H1 (cell line): ENCODE data around the gene HIVEP3. TPM values are rescaled to one million over a fixed set of nuclear protein-coding genes. Genes with fewer than 3 reads are reported as not detected.

ENCODE experiments used
- CTCF ChIA-PET: fragments of 300-600 bp; sonication (Branson Sonifier 250); formaldehyde crosslinking; loops from one replicate; lab custom pipeline; 2021; ENCODE audit not compliant: partially characterized antibody; lab: Charles Lee
- POLR2A ChIA-PET: fragments of 300-600 bp; sonication (Branson Sonifier 250); formaldehyde crosslinking; loops from one replicate; lab custom pipeline; 2021; ENCODE audit warnings: inconsistent platforms; ENCODE audit not compliant: partially characterized antibody; lab: Charles Lee
- DNase-seq, 2 experiments: peaks; one replicate each; pipeline versions ENCODE4 v3.0.0 to v3.0.0-alpha.2; 2010 to 2022; ENCODE audit warnings: low spot score in 2 of 2, low read depth in 1 of 2, mixed read lengths in 1 of 2
- FAIRE-seq: peaks from 2 replicates; lab custom pipeline; 2011; peaks lifted over from hg19 to GRCh38; lab: Jason Lieb, UNC
- H2AFZ ChIP-seq: 2 replicates; pipeline ENCODE4 v1.8.1; 2012; ENCODE audit warnings: low read length, inconsistent platforms
- H2AK5ac ChIP-seq: 2 replicates; pipeline ENCODE4 v1.6.1; 2013; ENCODE audit warnings: low read depth, low read length
- H2BK120ac ChIP-seq: replicated peaks from 2 replicates; pipeline ENCODE3; 2013; ENCODE audit warnings: low read depth, low read length, inconsistent platforms
- H2BK12ac ChIP-seq: 2 replicates; pipeline ENCODE4 v1.6.1; 2013; ENCODE audit warnings: low read depth, low read length
- H2BK15ac ChIP-seq: 2 replicates; pipeline ENCODE4 v1.6.1; 2013; ENCODE audit warnings: low read length
- H2BK20ac ChIP-seq: 2 replicates; pipeline ENCODE4 v1.6.1; 2013; ENCODE audit warnings: low read length
- H2BK5ac ChIP-seq: 2 replicates; pipeline ENCODE4 v1.6.1; 2013; ENCODE audit warnings: low read depth, low read length
- H3K14ac ChIP-seq: 2 replicates; pipeline ENCODE4 v1.6.1; 2013; ENCODE audit warnings: inconsistent platforms; ENCODE audit not compliant: insufficient read length
- H3K18ac ChIP-seq: 2 replicates; pipeline ENCODE4 v1.6.1; 2013; ENCODE audit warnings: low read length; ENCODE audit errors: extremely low read depth
- H3K23ac ChIP-seq: 2 replicates; pipeline ENCODE4 v1.6.1; 2013; ENCODE audit warnings: inconsistent platforms; ENCODE audit not compliant: insufficient read length
- H3K23me2 ChIP-seq: 2 replicates; pipeline ENCODE4 v1.6.1; 2013; ENCODE audit warnings: low read depth, low read length
- H3K27ac ChIP-seq: 2 replicates; pipeline ENCODE4 v1.6.1; 2011; ENCODE audit warnings: low read depth, low read length, inconsistent platforms
- H3K27me3 ChIP-seq, 4 experiments: replicated peaks in 1 of 4; 1 replicate in 1 of 4; 2 replicates in 3 of 4; pipeline versions ENCODE4 v1.6.1 to v1.8.1; 2011 to 2013; ENCODE audit warnings: low read length in 3 of 4, mild to moderate bottlenecking in 3 of 4, inconsistent platforms in 2 of 4, mixed read lengths in 2 of 4, moderate library complexity in 1 of 4; ENCODE audit not compliant: control insufficient read depth in 3 of 4, insufficient read depth in 3 of 4; ENCODE audit errors: extremely low read depth in 1 of 4
- H3K36me3 ChIP-seq, 4 experiments: 2 replicates each; pipeline versions ENCODE4 v1.6.1 to v1.8.1; 2011 to 2013; ENCODE audit warnings: mild to moderate bottlenecking in 4 of 4, low read length in 3 of 4, moderate library complexity in 2 of 4, control low read depth in 1 of 4, inconsistent platforms in 1 of 4; ENCODE audit not compliant: insufficient read depth in 4 of 4, control insufficient read depth in 2 of 4
- H3K4ac ChIP-seq: replicated peaks from 2 replicates; pipeline ENCODE3; 2013; ENCODE audit warnings: low read length, low read depth, mixed read lengths, inconsistent platforms; ENCODE audit not compliant: insufficient read length
- H3K4me1 ChIP-seq, 4 experiments: replicated peaks in 1 of 4; 1 replicate in 1 of 4; 2 replicates in 3 of 4; pipeline versions ENCODE4 v1.6.1 to v1.8.1; 2011 to 2013; ENCODE audit warnings: low read length in 3 of 4, inconsistent platforms in 2 of 4, mixed read lengths in 1 of 4; ENCODE audit not compliant: insufficient read depth in 4 of 4, control insufficient read depth in 3 of 4
- H3K4me2 ChIP-seq, 2 experiments: 2 replicates each; pipeline versions ENCODE4 v1.6.1 to v1.8.1; 2011 to 2013; ENCODE audit warnings: low read depth in 2 of 2, low read length in 2 of 2, control low read depth in 1 of 2, inconsistent platforms in 1 of 2, mild to moderate bottlenecking in 1 of 2; ENCODE audit not compliant: insufficient read depth in 1 of 2
- H3K4me3 ChIP-seq, 4 experiments: fragments of 200-600, 300-600 bp in 1 of 4; sonication (generic), shearing (Covaris generic), sonication (Bioruptor Twin) in 1 of 4; 2 replicates each; pipeline versions ENCODE4 v1.5.1 to v1.8.1; 2011 to 2016; ENCODE audit warnings: low read length in 4 of 4, low read depth in 3 of 4, control low read depth in 2 of 4, inconsistent platforms in 2 of 4, mild to moderate bottlenecking in 2 of 4, mixed read lengths in 1 of 4, moderate library complexity in 1 of 4; ENCODE audit not compliant: insufficient read depth in 2 of 4; ENCODE audit errors: extremely low read depth in 1 of 4
- H3K56ac ChIP-seq: replicated peaks from 2 replicates; pipeline ENCODE3; 2013; ENCODE audit warnings: low read depth, mild to moderate bottlenecking, mixed read lengths, low read length, inconsistent platforms; ENCODE audit not compliant: insufficient read length
- H3K79me1 ChIP-seq: 2 replicates; pipeline ENCODE4 v1.6.1; 2013; ENCODE audit warnings: low read depth, low read length, control low read depth
- H3K79me2 ChIP-seq, 2 experiments: 2 replicates each; pipeline versions ENCODE4 v1.6.1 to v1.8.1; 2012 to 2013; ENCODE audit warnings: low read length in 2 of 2, mild to moderate bottlenecking in 2 of 2, inconsistent platforms in 1 of 2; ENCODE audit not compliant: insufficient read depth in 2 of 2, control insufficient read depth in 1 of 2
- H3K9ac ChIP-seq, 4 experiments: replicated peaks in 1 of 4; 1 replicate in 1 of 4; 2 replicates in 3 of 4; pipeline versions ENCODE4 v1.6.1 to v1.8.1; 2011 to 2013; ENCODE audit warnings: low read depth in 3 of 4, low read length in 3 of 4, control low read depth in 2 of 4, mild to moderate bottlenecking in 2 of 4, moderate library complexity in 2 of 4, inconsistent platforms in 1 of 4; ENCODE audit errors: extremely low read depth in 1 of 4
- H3K9me3 ChIP-seq, 2 experiments: 2 replicates each; pipeline versions ENCODE4 v1.6.1 to v1.8.1; 2012 to 2013; ENCODE audit warnings: mild to moderate bottlenecking in 2 of 2, moderate library complexity in 2 of 2, control low read depth in 1 of 2, inconsistent platforms in 1 of 2, low read depth in 1 of 2, low read length in 1 of 2, mixed read lengths in 1 of 2; ENCODE audit not compliant: insufficient read depth in 2 of 2
- H4K20me1 ChIP-seq, 2 experiments: replicated peaks in 1 of 2; 2 replicates each; pipeline versions ENCODE3 to v1.8.1; 2011 to 2013; ENCODE audit warnings: inconsistent platforms in 2 of 2, low read length in 2 of 2, mild to moderate bottlenecking in 1 of 2; ENCODE audit not compliant: insufficient read depth in 2 of 2, control insufficient read depth in 1 of 2
- H4K5ac ChIP-seq: 2 replicates; pipeline ENCODE4 v1.6.1; 2013; ENCODE audit warnings: low read length, low read depth, mixed read lengths, inconsistent platforms; ENCODE audit not compliant: insufficient read length
- H4K8ac ChIP-seq: 2 replicates; pipeline ENCODE4 v1.8.0; 2013; ENCODE audit warnings: mild to moderate bottlenecking, moderate library complexity, low read length, inconsistent platforms; ENCODE audit not compliant: insufficient read depth; ENCODE audit errors: extremely low read depth
- H4K91ac ChIP-seq: replicated peaks from 2 replicates; pipeline ENCODE3; 2013; ENCODE audit warnings: low read length, mixed read lengths, inconsistent platforms; ENCODE audit not compliant: insufficient read length
- BRCA1 ChIP-seq: IDR thresholded peaks from 2 replicates; pipeline ENCODE4 v1.6.1; 2012; ENCODE audit warnings: low read depth, low read length, improper control_type of control experiment
- EP300 ChIP-seq, 2 experiments: IDR thresholded peaks; 1 replicate in 1 of 2; 2 replicates in 1 of 2; pipeline ENCODE4 v1.6.1; 2011 to 2012; ENCODE audit warnings: low read depth in 2 of 2, low read length in 2 of 2, mild to moderate bottlenecking in 2 of 2, borderline replicate concordance in 1 of 2, inconsistent platforms in 1 of 2, moderate library complexity in 1 of 2
- KDM4A ChIP-seq: IDR thresholded peaks from one replicate; pipeline ENCODE4 v1.7.1; 2012; ENCODE audit warnings: low read depth, mild to moderate bottlenecking, moderate library complexity, low read length, inconsistent platforms; ENCODE audit not compliant: severe bottlenecking
- MAX ChIP-seq: IDR thresholded peaks from 2 replicates; pipeline ENCODE4 v1.6.1; 2012; ENCODE audit warnings: inconsistent platforms
- RAD21 ChIP-seq, 2 experiments: IDR thresholded peaks in 1 of 2; conservative IDR thresholded peaks in 1 of 2; 2 replicates each; pipeline ENCODE4 v1.6.1; 2011; ENCODE audit warnings: low read depth in 2 of 2, low read length in 2 of 2, improper control_type of control experiment in 1 of 2, inconsistent platforms in 1 of 2, mild to moderate bottlenecking in 1 of 2, moderate library complexity in 1 of 2
- RFX5 ChIP-seq: IDR thresholded peaks from 2 replicates; pipeline ENCODE4 v1.6.1; 2011; ENCODE audit warnings: low read depth, low read length, improper control_type of control experiment, borderline replicate concordance
- TAF7 ChIP-seq: optimal IDR thresholded peaks from 2 replicates; pipeline ENCODE3; 2011; ENCODE audit warnings: low read depth, mild to moderate bottlenecking, inconsistent platforms, low read length, moderate library complexity, borderline replicate concordance
- TCF12 ChIP-seq: IDR thresholded peaks from 2 replicates; pipeline ENCODE4 v1.6.1; 2011; ENCODE audit warnings: low read depth, mild to moderate bottlenecking, low read length
- WGBS, 2 experiments: shearing (Covaris generic) in 1 of 2; methylation state at CpG; one replicate each; pipeline versions ENCODE4 v1.1.6 to v1.1.7; 2013 to 2015; ENCODE audit warnings: low lambda C conversion rate in 2 of 2, mixed read lengths in 2 of 2, inconsistent platforms in 1 of 2, low coverage in 1 of 2, missing lambda C conversion rate in 1 of 2; ENCODE audit not compliant: insufficient replicate concordance in 2 of 2, insufficient coverage in 1 of 2, insufficient read length in 1 of 2; ENCODE audit errors: extremely low coverage in 1 of 2, missing lambda C conversion rate in 1 of 2; 5-methylcytosine and 5-hydroxymethylcytosine counted together
- polyA plus RNA-seq, 7 experiments: library from polyadenylated mRNA; depleted of rRNA in 3 of 7; stranded (reverse) in 5 of 7; unstranded in 2 of 7; fragments of >200 nt in 5 of 7; fragments of 200-250 nt in 2 of 7; gene quantifications; 1 replicate in 5 of 7; 2 replicates in 1 of 7; 4 replicates in 1 of 7; pipeline versions ENCODE4 v1.2.1 to v1.2.3, GENCODE V29; 2011 to 2013; ENCODE audit warnings: missing spikeins in 2 of 7, mixed read lengths in 2 of 7
- total RNA-seq: library from RNA; stranded (reverse); fragmentation: NEBNext Ultra II Directional; extraction: Animal tissue kit (Norgen Biotek cat#: 25700); gene quantifications from 2 replicates; pipeline ENCODE4 v1.2.1, GENCODE V29; 2021

HIVEP3 gene
- total and polyA plus RNA-seq, 2 of the 8 experiments (the other 6 are each of a cell fraction or from before 2014, with no cell fraction given), result 0.24 to 0.69 TPM

- Histone ChIP-seq H2BK15ac (no peak overlapping the region), H2BK5ac (no peak overlapping the region), H2BK12ac (no peak overlapping the region), H3K27me3 (no peaks in the 10 kb centered on the region), H3K9ac (no peak overlapping the region), H3K18ac (no peak overlapping the region), H3K14ac (no peak overlapping the region), H4K20me1 (no peaks in the 10 kb centered on the region), H3K79me2 (no peaks in the 10 kb centered on the region), H3K36me3 (no peaks in the 10 kb centered on the region), H3K4ac (no peak overlapping the region), H3K56ac (no peak overlapping the region), H2AFZ (no peak overlapping the region), H3K27ac (no peak overlapping the region), H2BK120ac (no peak overlapping the region), H4K8ac (no peak overlapping the region), H4K5ac (no peak overlapping the region), H3K9me3 (no peaks in the 10 kb centered on the region), H4K91ac (no peak overlapping the region), H3K4me1 (no peaks in the 10 kb centered on the region), H3K23ac (no peak overlapping the region), H3K79me1 (no peaks in the 10 kb centered on the region), H3K4me3 (no peak overlapping the region), H3K23me2 (no peaks in the 10 kb centered on the region), H2BK20ac (no peak overlapping the region), H2AK5ac (no peak overlapping the region), H3K4me2 (no peak overlapping the region)
- CTCF ChIA-PET, result interaction anchor here (1.1 to 1.9 kb wide), 3 partner anchors 16 to 343 kb away, joined by 3 to 4 read pairs (median 3); no protein-coding TSS in a partner anchor
- TF ChIP-seq MAX (no peak), TCF12 (no peak), KDM4A (no peak), TAF7 (no peak), RAD21 (IDR thresholded peaks at IDR 0.05 in 1 of 2, conservative IDR thresholded peaks at IDR 0.05 in 1 of 2; ENCODE audit: low read depth in 2 of 2, low read length in 2 of 2) (no peak), RFX5 (no peak), EP300 (IDR thresholded peaks at IDR 0.05; ENCODE audit: borderline replicate concordance in 1 of 2, low read depth in 2 of 2, low read length in 2 of 2) (no peak), BRCA1 (no peak)
- no peak for FAIRE-seq
- 89% methylated on average over 5 of the region's 5 CpGs; no CpG with 5 or more reads in 1 of the 2 experiments for WGBS, 2 experiments
- DNase-seq, result no peak
- POLR2A ChIA-PET, result interaction anchor here (1.3 kb wide), 1 partner anchor 12 kb away, joined by 3 read pairs; no protein-coding TSS in a partner anchor
Observed at GRCh38 chr1:41835485-41835884, 83.2 kb downstream of the HIVEP3 start.
